Adrenal gland (tissue), 5 donors: ENCODE measurements around the gene KCNH5.

ENCODE experiments used
- POLR2A ChIP-seq, 2 donors: fragments of 450-650 bp; IDR thresholded peaks; one replicate each; pipeline ENCODE4 v1.6.1; 2017; ENCODE audit warnings: antibody characterized with exemption in 2 of 2, mild to moderate bottlenecking in 2 of 2, moderate library complexity in 1 of 2
- TF ChIP-seq, protein P1 (sequence below), 6 experiments: fragments of 450-650 bp in 4 of 6; fragments of 200-600 bp in 2 of 6; sonication (generic) in 1 of 6; IDR thresholded peaks; 1 replicate in 5 of 6; 2 replicates in 1 of 6; pipeline versions ENCODE4 v1.5.1 to v1.8.0; 2016 to 2021; ENCODE audit warnings: antibody characterized with exemption in 6 of 6, mild to moderate bottlenecking in 2 of 6, moderate library complexity in 1 of 6
- donor health status: DM: no; HTN: no; CAD: no.

DNA sequence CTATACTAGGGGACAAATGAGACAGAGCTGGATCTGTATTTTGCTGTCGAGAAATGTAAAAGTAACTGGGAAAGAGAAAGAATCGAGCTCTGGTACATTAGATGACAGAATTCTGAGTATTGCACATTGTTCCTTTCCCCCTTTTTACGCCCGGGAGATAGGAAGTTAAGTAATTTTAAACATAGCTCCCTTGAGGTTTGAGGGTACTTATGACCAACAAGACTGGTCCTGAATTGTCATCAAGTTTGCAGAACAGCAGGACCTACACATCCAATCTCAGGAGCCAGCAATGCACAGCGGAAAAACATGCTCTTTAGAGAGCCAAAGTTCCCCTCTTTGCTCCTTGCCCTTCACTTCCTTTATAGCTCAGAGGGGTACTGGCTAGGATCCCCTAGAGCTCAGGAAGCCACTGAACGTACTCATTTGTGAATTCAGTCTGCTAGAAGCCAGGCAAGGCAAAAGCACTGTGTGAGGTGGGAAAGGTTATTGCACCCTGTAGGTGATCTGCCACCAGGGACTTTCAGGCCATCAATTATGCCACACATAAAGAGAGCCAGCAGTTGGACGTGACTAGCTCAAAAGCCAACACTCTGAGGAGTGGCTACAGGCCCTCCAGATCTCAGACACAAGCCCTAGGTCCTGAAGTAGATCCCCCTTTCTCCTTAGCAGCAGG is 333.8 kb downstream of the KCNH5 start:
- TF ChIP-seq, protein P1, sequence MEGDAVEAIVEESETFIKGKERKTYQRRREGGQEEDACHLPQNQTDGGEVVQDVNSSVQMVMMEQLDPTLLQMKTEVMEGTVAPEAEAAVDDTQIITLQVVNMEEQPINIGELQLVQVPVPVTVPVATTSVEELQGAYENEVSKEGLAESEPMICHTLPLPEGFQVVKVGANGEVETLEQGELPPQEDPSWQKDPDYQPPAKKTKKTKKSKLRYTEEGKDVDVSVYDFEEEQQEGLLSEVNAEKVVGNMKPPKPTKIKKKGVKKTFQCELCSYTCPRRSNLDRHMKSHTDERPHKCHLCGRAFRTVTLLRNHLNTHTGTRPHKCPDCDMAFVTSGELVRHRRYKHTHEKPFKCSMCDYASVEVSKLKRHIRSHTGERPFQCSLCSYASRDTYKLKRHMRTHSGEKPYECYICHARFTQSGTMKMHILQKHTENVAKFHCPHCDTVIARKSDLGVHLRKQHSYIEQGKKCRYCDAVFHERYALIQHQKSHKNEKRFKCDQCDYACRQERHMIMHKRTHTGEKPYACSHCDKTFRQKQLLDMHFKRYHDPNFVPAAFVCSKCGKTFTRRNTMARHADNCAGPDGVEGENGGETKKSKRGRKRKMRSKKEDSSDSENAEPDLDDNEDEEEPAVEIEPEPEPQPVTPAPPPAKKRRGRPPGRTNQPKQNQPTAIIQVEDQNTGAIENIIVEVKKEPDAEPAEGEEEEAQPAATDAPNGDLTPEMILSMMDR (IDR thresholded peaks at IDR 0.05): no peak
- TF ChIP-seq POLR2A (IDR thresholded peaks at IDR 0.05): no peak
